CD4-positive, alpha-beta T cell treated with Interleukin-2 at 100 ng/mL for 4 hours (primary cell): ENCODE data around the gene MPI.

Source experiments
- DNase-seq: peaks from one replicate; pipeline ENCODE4 v3.0.0-alpha.2; 2020; ENCODE audit warnings: low spot score

Gene MPI

GRCh38 chr15:74937590-74938371, 47.9 kb downstream of the MPI start, which contains the start of gene COX5A:
TSS of gene COX5A (minus strand) at chr15:74938073. CDS start at chr15:74938014, 59 bp downstream.
- peak; percentile 93 for DNase-seq

GRCh38 chr15:74950078-74950908, 60.5 kb downstream of the MPI start:
- DNase-seq = peak; percentile 86

- DNase-seq = no peak
These were observed 61.2 kb downstream of the MPI start for GRCh38 chr15:74951006-74951405.
